ENCODE results near the gene SYNDIG1. TPM values are rescaled to one million over a fixed set of nuclear protein-coding genes. Genes with fewer than 3 reads are reported as not detected.

SYNDIG1 gene
- total and polyA plus RNA-seq, 4 donors, result 0.20 to 5.0 (median 0.63) TPM

GRCh38 chr20:24530131-24530680 lies 60.8 kb downstream of the SYNDIG1 start:
- no peak for ATAC-seq (ENCODE audit: insufficient read depth, low FRiP score)
- TF ChIP-seq, protein P1, sequence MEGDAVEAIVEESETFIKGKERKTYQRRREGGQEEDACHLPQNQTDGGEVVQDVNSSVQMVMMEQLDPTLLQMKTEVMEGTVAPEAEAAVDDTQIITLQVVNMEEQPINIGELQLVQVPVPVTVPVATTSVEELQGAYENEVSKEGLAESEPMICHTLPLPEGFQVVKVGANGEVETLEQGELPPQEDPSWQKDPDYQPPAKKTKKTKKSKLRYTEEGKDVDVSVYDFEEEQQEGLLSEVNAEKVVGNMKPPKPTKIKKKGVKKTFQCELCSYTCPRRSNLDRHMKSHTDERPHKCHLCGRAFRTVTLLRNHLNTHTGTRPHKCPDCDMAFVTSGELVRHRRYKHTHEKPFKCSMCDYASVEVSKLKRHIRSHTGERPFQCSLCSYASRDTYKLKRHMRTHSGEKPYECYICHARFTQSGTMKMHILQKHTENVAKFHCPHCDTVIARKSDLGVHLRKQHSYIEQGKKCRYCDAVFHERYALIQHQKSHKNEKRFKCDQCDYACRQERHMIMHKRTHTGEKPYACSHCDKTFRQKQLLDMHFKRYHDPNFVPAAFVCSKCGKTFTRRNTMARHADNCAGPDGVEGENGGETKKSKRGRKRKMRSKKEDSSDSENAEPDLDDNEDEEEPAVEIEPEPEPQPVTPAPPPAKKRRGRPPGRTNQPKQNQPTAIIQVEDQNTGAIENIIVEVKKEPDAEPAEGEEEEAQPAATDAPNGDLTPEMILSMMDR (IDR thresholded peaks at IDR 0.05; ENCODE audit: control extremely low read depth, extremely low read depth), result no peak

GRCh38 chr20:24531202-24531601 lies 61.8 kb downstream of the SYNDIG1 start:
- no peaks in the 10 kb centered on the region for H3K4me1 ChIP-seq (ENCODE audit: control insufficient read depth in 5 of 5, insufficient read depth in 5 of 5, low read length in 5 of 5)
- peaks cover 0 to 4% (median 0%) of the 10 kb centered on the region in 4 donors for H3K9me3 ChIP-seq (ENCODE audit: control insufficient read depth in 4 of 4, insufficient read depth in 3 of 4, low read length in 3 of 4)
- DNase-seq (no peak), ATAC-seq (ENCODE audit: insufficient read depth, low FRiP score) (no peak)
- TF ChIP-seq, protein P1 (IDR thresholded peaks at IDR 0.05; ENCODE audit: control extremely low read depth, extremely low read depth), result no peak
- no peak overlapping the region for H3K9ac ChIP-seq (ENCODE audit: insufficient read depth in 1 of 2, low read length in 2 of 2)
- 88 to 95% methylated on average over 4 of the region's 4 CpGs for WGBS, 2 donors
- no peaks in the 10 kb centered on the region for H3K36me3 ChIP-seq (ENCODE audit: control insufficient read depth in 4 of 4, insufficient read depth in 4 of 4, low read length in 4 of 4)
- H3K27ac ChIP-seq (ENCODE audit: low read depth in 1 of 2, low read length in 1 of 2), result no peak overlapping the region
- peaks cover 0 to 3% (median 0%) of the 10 kb centered on the region in 3 donors for H3K27me3 ChIP-seq (ENCODE audit: control insufficient read depth in 3 of 3, insufficient read depth in 3 of 3, low read length in 2 of 3)
- no peak overlapping the region for H3K4me3 ChIP-seq

More at GRCh38 chr20:24530131-24530680, 60.8 kb downstream of the SYNDIG1 start:
- no peak overlapping the region for H3K4me3 ChIP-seq
- peaks cover 0 to 3% (median 0%) of the 10 kb centered on the region in 3 donors for H3K27me3 ChIP-seq (ENCODE audit: control insufficient read depth in 3 of 3, insufficient read depth in 3 of 3, low read length in 2 of 3)
- H3K27ac ChIP-seq (ENCODE audit: low read depth in 1 of 2, low read length in 1 of 2), result no peak overlapping the region
- DNase-seq, result no peak
- H3K9me3 ChIP-seq (ENCODE audit: control insufficient read depth in 4 of 4, insufficient read depth in 3 of 4, low read length in 3 of 4), result peaks cover 0 to 4% (median 0%) of the 10 kb centered on the region in 4 donors
- no peaks in the 10 kb centered on the region for H3K4me1 ChIP-seq (ENCODE audit: control insufficient read depth in 5 of 5, insufficient read depth in 5 of 5, low read length in 5 of 5)
- no peaks in the 10 kb centered on the region for H3K36me3 ChIP-seq (ENCODE audit: control insufficient read depth in 4 of 4, insufficient read depth in 4 of 4, low read length in 4 of 4)
- WGBS, 2 donors, result 68 to 70% methylated on average over 2 of the region's 2 CpGs
- no peak overlapping the region for H3K9ac ChIP-seq (ENCODE audit: insufficient read depth in 1 of 2, low read length in 2 of 2)

DNA sequence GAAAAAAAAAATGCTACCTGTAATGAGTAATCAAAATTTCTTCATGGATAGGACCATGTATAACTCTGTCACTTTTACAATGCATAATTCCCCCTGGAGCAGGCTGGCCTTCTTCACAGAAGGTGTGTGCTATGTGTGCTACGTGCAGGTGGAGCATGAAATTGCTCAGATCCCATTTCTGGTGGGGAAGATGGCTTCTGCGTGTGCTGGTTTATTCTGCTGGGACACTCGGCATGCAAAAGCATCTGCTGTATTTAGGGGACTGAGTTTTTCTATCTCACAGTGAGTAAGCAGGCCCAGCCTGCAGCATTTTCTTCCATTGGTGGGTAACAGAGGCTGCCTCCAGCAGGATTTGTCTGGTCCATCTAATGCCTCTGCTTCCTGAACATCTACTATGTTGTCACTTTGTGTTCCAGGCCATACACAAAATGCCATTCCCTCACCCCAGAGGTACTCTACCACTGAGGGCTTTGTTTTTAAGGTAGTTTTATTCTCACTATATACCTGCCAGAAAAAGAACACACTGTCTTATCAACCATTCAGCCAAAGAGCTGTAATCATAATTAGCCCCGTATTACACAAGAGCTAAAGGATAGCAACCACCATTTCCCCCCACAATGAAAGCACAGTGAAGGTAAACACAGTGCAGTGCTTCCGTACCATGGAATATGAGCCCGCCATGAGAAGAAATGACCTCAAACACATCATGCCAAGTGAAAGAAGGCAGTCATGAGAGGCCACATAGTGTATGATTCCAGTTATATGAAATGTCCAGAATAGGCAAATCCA lies 62.4 kb downstream of the SYNDIG1 start:
- TF ChIP-seq, protein P1 (IDR thresholded peaks at IDR 0.05; ENCODE audit: control extremely low read depth, extremely low read depth), result no peak
- no peaks in the 10 kb centered on the region for H3K4me1 ChIP-seq (ENCODE audit: control insufficient read depth in 5 of 5, insufficient read depth in 5 of 5, low read length in 5 of 5)
- peaks cover 0 to 4% (median 0%) of the 10 kb centered on the region in 4 donors for H3K9me3 ChIP-seq (ENCODE audit: control insufficient read depth in 4 of 4, insufficient read depth in 3 of 4, low read length in 3 of 4)
- 84 to 94% methylated on average over 6 of the region's 6 CpGs for WGBS, 2 donors
- H3K9ac ChIP-seq (ENCODE audit: insufficient read depth in 1 of 2, low read length in 2 of 2), result no peak overlapping the region
- no peak for DNase-seq
- H3K27ac ChIP-seq (ENCODE audit: low read depth in 1 of 2, low read length in 1 of 2), result no peak overlapping the region
- H3K36me3 ChIP-seq (ENCODE audit: control insufficient read depth in 4 of 4, insufficient read depth in 4 of 4, low read length in 4 of 4), result no peaks in the 10 kb centered on the region
- H3K27me3 ChIP-seq (ENCODE audit: control insufficient read depth in 3 of 3, insufficient read depth in 3 of 3, low read length in 2 of 3), result peaks cover 0 to 3% (median 0%) of the 10 kb centered on the region in 3 donors
- no peak for ATAC-seq (ENCODE audit: insufficient read depth, low FRiP score)
- no peak overlapping the region for H3K4me3 ChIP-seq

All from lung (tissue), 12 donors.